HG03460 (cell line): ENCODE data around the gene SPEG.

Experiments used
- ATAC-seq: cut with Tn5 transposase; IDR thresholded peaks from one replicate; pipeline ENCODE4 v1.9.1; 2021; ENCODE audit not compliant: unreplicated experiment

SPEG gene

GRCh38 chr2:219509780-219510511, 75.3 kb downstream of the SPEG start:
- peak; percentile 64 for ATAC-seq

DNA sequence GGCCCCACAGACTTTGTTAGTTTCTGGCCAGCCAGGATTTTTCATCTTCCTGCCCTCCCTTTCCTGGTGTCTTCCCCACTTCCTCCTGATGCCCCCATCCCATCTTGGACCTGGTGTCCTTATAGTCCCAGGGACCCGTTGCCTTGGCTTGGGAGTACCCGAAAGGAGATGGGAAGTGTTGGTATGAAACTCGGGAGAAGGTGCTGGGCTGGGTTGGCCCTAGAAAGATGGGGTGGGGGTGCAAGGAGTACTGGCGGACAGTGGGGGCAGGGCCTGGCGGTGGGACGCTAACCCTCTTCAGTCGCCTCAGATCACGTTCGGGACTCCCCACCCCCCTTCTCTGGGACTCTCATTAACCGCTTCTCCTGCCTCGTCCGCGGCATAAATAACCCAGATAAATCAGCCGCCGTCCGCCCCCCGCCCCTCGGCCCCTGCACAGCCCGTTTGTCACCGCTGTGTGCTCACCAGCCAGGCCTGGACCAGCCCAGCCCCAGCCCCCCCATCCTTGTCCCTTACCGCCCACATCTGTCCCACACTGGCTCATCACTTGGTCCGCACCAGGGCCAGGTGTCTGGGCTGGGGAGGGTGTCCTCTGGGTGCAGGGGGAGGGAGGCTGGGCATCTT, 76.0 kb downstream of the SPEG start:
- ATAC-seq, result no peak

- no peak for ATAC-seq
These were observed 77.1 kb downstream of the SPEG start for GRCh38 chr2:219511547-219512325.

GRCh38 chr2:219512524-219513216, 78.0 kb downstream of the SPEG start:
- no peak for ATAC-seq

DNA sequence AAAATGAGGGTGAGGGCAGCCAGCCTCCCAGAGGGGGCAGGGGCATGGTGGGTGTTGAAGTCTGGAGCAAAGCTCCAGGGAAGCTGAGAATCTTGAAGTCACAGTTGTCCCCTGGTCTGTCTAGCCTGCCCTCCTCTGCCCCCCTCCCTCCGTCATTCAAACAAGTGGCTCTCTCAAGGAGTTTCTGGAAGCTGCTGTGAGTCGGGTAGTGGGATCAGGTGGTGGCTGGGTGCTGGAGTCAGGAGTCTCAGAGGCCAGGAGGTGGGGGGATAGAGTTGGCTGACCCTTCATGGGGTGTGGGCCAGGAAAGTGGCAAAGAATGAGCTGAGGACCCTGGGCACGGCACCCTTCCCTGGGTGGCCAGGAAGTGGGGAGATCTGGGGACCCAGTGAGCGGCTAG, 79.1 kb downstream of the SPEG start:
- no peak for ATAC-seq

GRCh38 chr2:219514196-219514761, 79.6 kb downstream of the SPEG start, which contains the start of gene ASIC4:
ASIC4 (plus strand) TSS chr2:219514482; CDS start chr2:219514725, 243 bp downstream.
- no peak for ATAC-seq

DNA sequence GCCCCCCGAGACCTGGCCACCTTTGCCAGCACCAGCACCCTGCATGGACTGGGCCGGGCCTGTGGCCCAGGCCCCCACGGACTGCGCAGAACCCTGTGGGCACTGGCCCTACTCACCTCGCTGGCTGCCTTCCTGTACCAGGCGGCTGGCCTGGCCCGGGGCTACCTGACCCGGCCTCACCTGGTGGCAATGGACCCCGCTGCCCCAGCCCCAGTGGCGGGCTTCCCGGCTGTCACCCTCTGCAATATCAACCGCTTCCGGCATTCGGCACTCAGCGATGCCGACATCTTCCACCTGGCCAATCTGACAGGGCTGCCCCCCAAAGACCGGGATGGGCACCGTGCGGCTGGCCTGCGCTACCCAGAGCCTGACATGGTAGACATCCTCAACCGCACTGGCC, 80.2 kb downstream of the SPEG start:
- no peak for ATAC-seq

- ATAC-seq, result no peak
These were observed 81.4 kb downstream of the SPEG start for GRCh38 chr2:219515874-219516629.

GRCh38 chr2:219516888-219517287, 82.2 kb downstream of the SPEG start:
- ATAC-seq, result no peak

DNA sequence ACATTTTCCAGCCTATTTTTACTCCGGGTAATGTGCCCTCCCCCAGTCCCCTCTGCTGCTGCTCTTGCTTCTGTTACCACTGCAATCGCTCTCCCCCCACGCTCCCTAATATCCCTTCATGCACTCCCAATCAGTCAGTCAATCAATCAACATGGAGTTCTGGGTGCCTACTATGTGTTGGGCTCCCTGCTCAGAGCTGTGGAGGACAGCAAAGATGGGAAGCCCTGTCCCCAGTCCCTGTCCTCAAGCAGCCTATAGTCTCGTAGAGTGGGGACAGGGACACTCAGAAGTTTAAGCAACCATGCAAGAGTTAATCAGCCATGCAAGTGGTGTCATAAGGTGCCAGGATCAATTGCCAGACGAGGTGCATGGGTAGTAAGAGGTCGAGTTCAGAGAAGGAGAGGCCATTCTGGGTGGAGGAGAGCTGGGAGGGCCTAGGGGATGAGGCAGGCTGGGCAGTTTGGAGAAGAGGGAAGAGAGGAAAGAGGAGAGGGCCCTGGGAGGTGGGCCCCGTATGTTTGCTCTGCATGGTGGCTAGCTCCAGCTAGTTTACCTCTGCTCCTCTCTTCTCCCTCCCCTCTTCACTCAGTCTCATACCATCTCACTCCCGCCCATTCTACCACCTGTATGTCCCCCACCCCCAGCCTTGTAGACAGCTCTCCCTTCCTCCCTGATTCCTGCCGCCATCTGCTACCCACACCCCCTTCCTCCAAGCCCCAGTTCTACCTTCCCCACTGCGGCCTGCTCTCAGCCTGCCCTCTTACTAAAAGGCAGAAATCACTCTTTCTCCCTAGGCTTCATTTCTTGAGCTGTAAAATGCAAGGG, 83.5 kb downstream of the SPEG start:
- no peak for ATAC-seq

- ATAC-seq, result no peak
These were observed 84.9 kb downstream of the SPEG start for GRCh38 chr2:219519526-219519916.

DNA sequence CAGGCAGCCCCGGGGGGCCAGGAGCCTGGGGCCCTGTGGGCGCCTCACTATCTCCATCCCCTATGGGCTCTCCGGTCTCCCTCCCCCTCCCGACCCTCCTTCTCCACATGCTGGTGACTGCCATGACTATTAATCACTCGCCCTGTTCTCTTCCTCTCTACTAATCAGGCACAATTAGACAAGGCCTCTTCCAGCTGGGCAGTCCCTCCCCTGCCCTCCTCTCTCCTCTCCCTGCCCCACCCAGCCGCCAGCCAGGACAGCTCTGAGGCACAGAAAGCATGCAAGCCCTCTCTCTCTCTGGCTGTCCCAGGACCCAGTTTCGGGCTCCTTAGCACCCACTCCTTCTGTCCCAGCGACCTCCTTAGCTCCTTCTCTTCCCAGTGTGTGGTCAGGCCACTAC, 85.4 kb downstream of the SPEG start:
- ATAC-seq, result no peak

- no peak for ATAC-seq
These were observed 86.6 kb downstream of the SPEG start for GRCh38 chr2:219521066-219521880.

DNA sequence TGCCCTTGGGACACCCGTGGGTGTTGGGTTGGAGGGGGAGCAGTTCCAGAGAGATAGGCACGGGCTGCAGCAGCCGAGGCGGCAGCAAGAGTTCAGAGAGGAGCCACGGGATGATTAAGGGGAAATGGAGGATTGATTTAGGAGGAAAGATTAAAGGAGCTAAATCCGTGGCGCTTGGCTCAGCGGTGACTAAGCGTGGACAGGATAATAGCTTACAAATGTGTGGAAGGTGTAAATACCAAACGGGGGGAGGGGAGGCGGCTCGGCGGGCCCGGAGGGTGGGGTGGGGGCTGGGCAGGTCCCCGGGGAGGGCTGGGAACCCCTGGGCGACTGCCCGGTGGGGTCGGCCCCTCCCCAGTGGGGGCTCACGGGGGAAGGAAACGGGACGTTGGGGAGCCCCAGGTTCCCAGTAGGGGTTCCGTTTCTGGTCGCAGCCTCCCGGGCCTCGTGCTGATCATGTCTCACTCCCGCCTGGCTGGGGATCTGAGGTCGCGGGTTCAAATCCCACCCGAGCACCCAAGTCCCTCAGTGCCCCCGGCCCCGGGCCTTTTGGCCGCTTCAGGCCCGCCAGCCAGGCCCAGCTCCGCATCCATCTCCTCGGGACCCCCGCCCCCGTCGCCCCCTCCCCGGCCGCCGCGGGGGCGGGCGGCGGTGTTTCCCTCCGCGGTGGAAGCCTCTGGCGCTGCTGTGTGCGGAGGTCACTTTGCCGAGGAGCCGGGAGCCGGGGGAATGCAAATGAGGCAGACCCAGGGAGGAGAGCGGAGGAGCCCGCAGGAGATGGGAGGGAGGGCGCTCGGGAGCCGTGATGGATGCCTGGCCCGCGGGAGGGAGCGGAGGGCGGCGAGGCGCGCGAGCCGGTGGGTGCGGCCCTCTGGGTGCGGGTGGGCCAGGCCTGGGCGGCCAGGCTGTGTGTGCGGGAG, 87.7 kb downstream of the SPEG start:
- no peak for ATAC-seq

GRCh38 chr2:219523031-219523671, 88.5 kb downstream of the SPEG start:
- ATAC-seq, result no peak

- ATAC-seq, result no peak
These were observed 90.2 kb downstream of the SPEG start for GRCh38 chr2:219524817-219525216.
